ENCODE data around the gene ZNF816.
"Not testable (repeated sequence)": the region's sequence is repeated elsewhere in the genome, so short reads cannot be mapped to it uniquely, and the experiment has no call there.

The ZNF816 gene

GRCh38 chr19:52962394-52963246 is at the start of gene ZNF816:
ZNF816 (minus strand) TSS chr19:52962881; CDS start chr19:52956089, 6,792 bp downstream.
- no peak for FAIRE-seq

- FAIRE-seq = no peak
These were observed 49.3 kb upstream of the ZNF816 start for GRCh38 chr19:53012006-53012405.

- no peak for FAIRE-seq
These were observed 47.8 kb upstream of the ZNF816 start for GRCh38 chr19:53010494-53010893.

- FAIRE-seq = no peak
These were observed 45.5 kb upstream of the ZNF816 start for GRCh38 chr19:53008061-53008778.

- no peak for FAIRE-seq
These were observed 44.9 kb upstream of the ZNF816 start for GRCh38 chr19:53007606-53008005.

- no peak for FAIRE-seq
These were observed 44.5 kb upstream of the ZNF816 start for GRCh38 chr19:53007200-53007599.

- no peak for FAIRE-seq
These were observed 41.6 kb upstream of the ZNF816 start for GRCh38 chr19:53004242-53004641.

- no peak for FAIRE-seq
These were observed 39.8 kb upstream of the ZNF816 start for GRCh38 chr19:53002479-53002878.

- FAIRE-seq = no peak
These were observed 35.3 kb upstream of the ZNF816 start for GRCh38 chr19:52997975-52998374.

- no peak for FAIRE-seq
These were observed 33.0 kb upstream of the ZNF816 start for GRCh38 chr19:52995711-52996110.

GRCh38 chr19:52993342-52994178 is 30.9 kb upstream of the ZNF816 start:
- FAIRE-seq = no peak

GRCh38 chr19:52992109-52993004 is 29.7 kb upstream of the ZNF816 start:
- FAIRE-seq = no peak

GRCh38 chr19:52991484-52991883 is 28.8 kb upstream of the ZNF816 start:
- no peak for FAIRE-seq

GRCh38 chr19:52990759-52991418 is 28.2 kb upstream of the ZNF816 start:
- no peak for FAIRE-seq

- FAIRE-seq = no peak
These were observed 25.8 kb upstream of the ZNF816 start for GRCh38 chr19:52988506-52988905.

- no peak for FAIRE-seq
These were observed 24.5 kb upstream of the ZNF816 start for GRCh38 chr19:52987221-52987620.

GRCh38 chr19:52983167-52983566 is 20.5 kb upstream of the ZNF816 start:
- not testable (repeated sequence) for FAIRE-seq

GRCh38 chr19:52981329-52981728 is 18.6 kb upstream of the ZNF816 start:
- FAIRE-seq = no peak

GRCh38 chr19:52967772-52968171 is 5.1 kb upstream of the ZNF816 start:
- no peak for FAIRE-seq

- FAIRE-seq = no peak
These were observed 552 bp upstream of the ZNF816 start for GRCh38 chr19:52963247-52963618.

- FAIRE-seq = no peak
These were observed 700 bp downstream of the ZNF816 start for GRCh38 chr19:52961981-52962380.

All from endometrium (tissue), 2 donors.